Common myeloid progenitor, CD34-positive (primary cell): ENCODE data around the gene ZMYND8.

Experiments
- CTCF ChIA-PET: fragments of 350-600 bp; sonication (Branson Sonifier 250); formaldehyde crosslinking; loops from one replicate; lab custom pipeline; 2021; ENCODE audit warnings: antibody characterized with exemption; lab: Charles Lee
- POLR2A ChIA-PET: fragments of 350-600 bp; sonication (Branson Sonifier 250); formaldehyde crosslinking; loops from one replicate; lab custom pipeline; 2021; ENCODE audit warnings: antibody characterized with exemption; lab: Charles Lee
- DNase-seq, 3 donors: peaks; one replicate each; pipeline versions ENCODE4 v3.0.0 to v3.0.0-alpha.2; 2013
- H3K27ac ChIP-seq, 2 experiments: 1 replicate in 1 of 2; 2 replicates in 1 of 2; pipeline ENCODE4 v1.7.0; 2013; ENCODE audit warnings: inconsistent platforms in 2 of 2, low read length in 2 of 2, mild to moderate bottlenecking in 2 of 2, low read depth in 1 of 2, moderate library complexity in 1 of 2; ENCODE audit not compliant: severe bottlenecking in 2 of 2, insufficient read depth in 1 of 2, poor library complexity in 1 of 2
- H3K27me3 ChIP-seq, 5 experiments: replicated peaks in 2 of 5; 1 replicate in 3 of 5; 2 replicates in 2 of 5; pipeline versions ENCODE4 v1.6.1 to v1.7.0; 2013; ENCODE audit warnings: low read length in 4 of 5, mild to moderate bottlenecking in 2 of 5, moderate library complexity in 2 of 5, inconsistent platforms in 1 of 5; ENCODE audit not compliant: insufficient read depth in 5 of 5, control insufficient read depth in 4 of 5
- H3K36me3 ChIP-seq, 4 experiments: 1 replicate in 2 of 4; 2 replicates in 2 of 4; pipeline versions ENCODE4 v1.6.1 to v1.7.0; 2013; ENCODE audit warnings: low read length in 3 of 4, control low read depth in 1 of 4, mild to moderate bottlenecking in 1 of 4; ENCODE audit not compliant: control insufficient read depth in 4 of 4, insufficient read depth in 4 of 4
- H3K4me1 ChIP-seq, 4 experiments: 1 replicate in 3 of 4; 2 replicates in 1 of 4; pipeline versions ENCODE4 v1.6.1 to v1.7.1; 2013; ENCODE audit warnings: low read length in 3 of 4, mild to moderate bottlenecking in 3 of 4, control low read depth in 1 of 4, inconsistent platforms in 1 of 4, moderate library complexity in 1 of 4; ENCODE audit not compliant: control insufficient read depth in 4 of 4, insufficient read depth in 4 of 4; ENCODE audit errors: control extremely low read depth in 1 of 4
- H3K4me3 ChIP-seq, 7 experiments: 1 replicate in 4 of 7; 2 replicates in 3 of 7; pipeline versions ENCODE4 v1.5.1 to v1.7.0; 2013; ENCODE audit warnings: mild to moderate bottlenecking in 7 of 7, low read length in 6 of 7, moderate library complexity in 6 of 7, inconsistent platforms in 2 of 7, low read depth in 2 of 7, control low read depth in 1 of 7; ENCODE audit not compliant: insufficient read depth in 4 of 7, control insufficient read depth in 1 of 7; ENCODE audit errors: extremely low read depth in 1 of 7
- H3K9me3 ChIP-seq, 5 experiments: 1 replicate in 4 of 5; 2 replicates in 1 of 5; pipeline versions ENCODE4 v1.6.1 to v1.7.1; 2013; ENCODE audit warnings: low read length in 4 of 5, mild to moderate bottlenecking in 2 of 5, inconsistent platforms in 1 of 5, low read depth in 1 of 5, moderate library complexity in 1 of 5; ENCODE audit not compliant: control insufficient read depth in 4 of 5, insufficient read depth in 2 of 5; ENCODE audit errors: control extremely low read depth in 1 of 5
- WGBS: methylation state at CpG from one replicate; pipeline ENCODE4 v1.1.5; 2013; ENCODE audit not compliant: insufficient coverage; 5-methylcytosine and 5-hydroxymethylcytosine counted together

ZMYND8 gene

DNA sequence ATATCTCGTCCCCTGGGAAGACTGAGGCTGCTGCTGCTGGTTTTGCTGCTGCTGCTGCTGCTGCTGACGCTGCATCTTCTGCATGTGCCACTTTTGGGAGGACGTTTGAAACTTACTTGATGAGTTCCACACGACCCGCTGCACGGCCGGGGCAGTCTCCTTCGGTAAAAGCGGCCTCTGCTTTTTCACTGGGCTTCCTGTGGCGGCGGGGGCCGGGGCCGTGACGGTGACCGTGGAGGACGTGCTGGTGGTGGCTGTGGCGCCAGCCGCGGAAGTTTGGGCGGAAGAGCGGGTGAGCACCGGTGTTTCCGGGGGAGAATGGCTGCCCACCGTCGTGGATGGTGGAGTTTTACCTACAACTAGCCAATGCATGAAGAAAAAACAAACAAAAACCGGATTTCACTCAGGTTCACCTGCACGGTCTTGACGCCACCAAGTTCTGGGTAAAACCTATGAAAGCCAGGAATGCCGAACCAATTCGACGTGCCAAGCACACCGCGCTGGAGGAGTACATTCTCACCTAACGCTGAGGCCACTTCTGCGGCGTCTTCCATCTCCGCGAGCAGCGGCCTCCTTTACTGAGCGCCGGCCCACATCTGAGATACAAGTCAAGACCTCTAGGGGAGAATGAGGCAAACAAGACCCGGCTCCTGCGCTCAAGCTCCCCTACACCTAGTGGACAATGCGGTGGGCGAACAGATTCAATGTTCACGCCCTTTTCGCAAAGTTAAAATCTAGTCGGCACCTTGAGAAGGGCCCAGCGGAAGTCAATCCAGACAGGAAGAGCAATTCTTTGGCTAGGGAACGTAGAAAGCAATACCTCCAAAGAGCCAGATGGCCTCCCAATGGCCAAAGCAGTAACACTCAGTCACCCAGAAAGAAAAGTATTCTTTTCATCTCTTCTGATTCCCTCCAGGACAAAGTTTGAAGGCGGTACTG, 117.5 kb downstream of the ZMYND8 start:
- Histone ChIP-seq H3K9me3 (no peaks in the 10 kb centered on the region), H3K27me3 (no peaks in the 10 kb centered on the region), H3K4me3 (no peak overlapping the region), H3K4me1 (no peaks in the 10 kb centered on the region), H3K36me3 (peaks cover 36 to 81% (median 60%) of the 10 kb centered on the region in 4 experiments), H3K27ac (no peak overlapping the region)
- 98% methylated on average over 50 of the region's 51 CpGs for WGBS
- ChIA-PET POLR2A (no interaction called here), CTCF (no interaction called here)
- DNase-seq, result no peak

- Histone ChIP-seq H3K27me3 (no peaks in the 10 kb centered on the region), H3K27ac (no peak overlapping the region), H3K4me3 (no peak overlapping the region), H3K9me3 (no peaks in the 10 kb centered on the region), H3K36me3 (peaks cover 33 to 81% (median 56%) of the 10 kb centered on the region in 4 experiments), H3K4me1 (no peaks in the 10 kb centered on the region)
- ChIA-PET POLR2A (no interaction called here), CTCF (no interaction called here)
- DNase-seq, result no peak
- 97% methylated on average over 4 of the region's 4 CpGs for WGBS
These were observed 118.8 kb downstream of the ZMYND8 start for GRCh38 chr20:47237715-47238114.

GRCh38 chr20:47236639-47236900, 119.9 kb downstream of the ZMYND8 start:
- Histone ChIP-seq H3K36me3 (peaks cover 37 to 82% (median 57%) of the 10 kb centered on the region in 4 experiments), H3K4me1 (no peaks in the 10 kb centered on the region), H3K27me3 (no peaks in the 10 kb centered on the region), H3K9me3 (no peaks in the 10 kb centered on the region), H3K27ac (no peak overlapping the region), H3K4me3 (no peak overlapping the region)
- no peak for DNase-seq
- ChIA-PET CTCF (interaction anchor here (1.2 to 1.3 kb wide), 2 partner anchors 15 to 23 kb away, joined by 3 to 4 read pairs; no protein-coding TSS in a partner anchor), POLR2A (no interaction called here)
- WGBS, result 100% methylated on average over 1 of the region's 1 CpG

GRCh38 chr20:47235853-47236638, 120.5 kb downstream of the ZMYND8 start:
- Histone ChIP-seq H3K9me3 (no peaks in the 10 kb centered on the region), H3K27ac (no peak overlapping the region), H3K4me3 (no peak overlapping the region), H3K36me3 (peaks cover 33 to 83% (median 62%) of the 10 kb centered on the region in 4 experiments), H3K27me3 (no peaks in the 10 kb centered on the region), H3K4me1 (no peaks in the 10 kb centered on the region)
- DNase-seq, result no peak
- WGBS, result 93% methylated on average over 12 of the region's 14 CpGs
- ChIA-PET POLR2A (no interaction called here), CTCF (interaction anchor here (0.6 to 1.3 kb wide), 3 partner anchors 13 to 22 kb away, joined by 3 to 4 read pairs (median 3); no protein-coding TSS in a partner anchor)

DNA sequence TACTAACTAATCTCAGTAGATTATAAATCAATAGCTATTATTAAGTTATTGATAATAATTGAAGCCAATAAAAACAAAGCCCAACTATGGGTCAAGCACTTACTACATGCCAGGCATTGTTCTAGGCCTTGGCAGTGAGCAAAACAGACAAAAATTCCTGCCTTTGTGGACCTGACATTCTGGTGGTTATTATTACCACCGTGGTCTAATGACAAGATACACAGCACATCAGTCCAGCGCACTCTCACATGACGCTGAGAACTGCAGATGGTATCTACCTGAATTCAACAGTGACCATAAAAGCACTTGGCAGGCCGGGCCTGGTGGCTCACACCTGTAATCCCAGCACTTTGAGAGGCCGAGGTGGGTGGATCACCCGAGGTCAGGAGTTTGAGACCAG, 121.4 kb downstream of the ZMYND8 start:
- ChIA-PET CTCF (interaction anchor here (1.0 to 1.5 kb wide), 2 partner anchors 16 to 24 kb away, joined by 3 read pairs; no protein-coding TSS in a partner anchor), POLR2A (interaction anchor here (0.6 kb wide), 1 partner anchor 342 kb away, joined by 7 read pairs; no protein-coding TSS in a partner anchor)
- no peak overlapping the region for H3K4me3 ChIP-seq
- no peaks in the 10 kb centered on the region for H3K4me1 ChIP-seq
- peaks cover 33 to 92% (median 66%) of the 10 kb centered on the region in 4 experiments for H3K36me3 ChIP-seq
- H3K27ac ChIP-seq, result no peak overlapping the region
- 98% methylated on average over 6 of the region's 6 CpGs for WGBS
- H3K9me3 ChIP-seq, result no peaks in the 10 kb centered on the region
- no peaks in the 10 kb centered on the region for H3K27me3 ChIP-seq
- DNase-seq, result no peak

- no peaks in the 10 kb centered on the region for H3K27me3 ChIP-seq
- no peak for DNase-seq
- H3K4me1 ChIP-seq, result no peaks in the 10 kb centered on the region
- H3K36me3 ChIP-seq, result peaks cover 39 to 96% (median 66%) of the 10 kb centered on the region in 4 experiments
- POLR2A ChIA-PET, result no interaction called here
- 90% methylated on average over 5 of the region's 9 CpGs for WGBS
- H3K9me3 ChIP-seq, result no peaks in the 10 kb centered on the region
- no peak overlapping the region for H3K27ac ChIP-seq
- CTCF ChIA-PET, result interaction anchor here (1.0 to 2.0 kb wide), 4 partner anchors 17 to 1387 kb away, joined by 3 to 4 read pairs (median 4); no protein-coding TSS in a partner anchor
- H3K4me3 ChIP-seq, result no peak overlapping the region
These were observed 122.9 kb downstream of the ZMYND8 start for GRCh38 chr20:47233333-47234188.
